ENCODE measurements around the gene ARSG.
"Not testable (repeated sequence)": the region's sequence is repeated elsewhere in the genome, so short reads cannot be mapped to it uniquely, and the experiment has no call there.

The ARSG gene

GRCh38 chr17:68307443-68307842, 16.1 kb downstream of the ARSG start:
- DNase-seq = no peak

- DNase-seq = not testable (repeated sequence)
Measured at GRCh38 chr17:68308486-68308885, 17.2 kb downstream of the ARSG start.

DNA sequence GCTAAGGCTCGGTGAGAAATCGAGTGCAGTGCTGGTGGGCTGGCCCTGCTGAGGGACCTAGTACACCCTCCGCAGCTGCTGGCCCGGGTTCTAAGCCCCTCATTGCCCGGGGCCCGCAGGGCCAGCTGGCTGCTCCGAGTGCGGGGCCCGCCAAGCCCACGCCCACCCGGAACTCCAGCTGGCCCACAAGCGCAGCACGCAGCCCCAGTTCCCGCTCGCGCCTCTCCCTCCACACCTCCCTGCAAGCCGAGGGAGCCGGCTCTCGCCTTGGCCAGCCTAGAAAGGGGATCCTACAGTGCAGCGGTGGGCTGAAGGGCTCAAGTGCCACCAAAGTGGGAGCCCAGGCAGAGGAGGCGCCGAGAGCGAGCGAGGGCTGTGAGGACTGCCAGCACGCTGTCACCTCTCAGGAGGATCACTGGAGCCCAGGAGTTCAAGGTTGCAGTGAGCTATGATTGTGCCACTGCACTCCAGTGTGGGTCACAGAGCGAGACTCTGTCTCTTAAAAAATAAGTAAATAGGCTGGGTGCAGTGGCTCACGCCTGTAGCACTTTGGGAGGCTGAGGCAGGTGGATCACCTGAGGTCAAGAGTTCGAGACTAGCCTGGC, 17.9 kb downstream of the ARSG start:
- not testable (repeated sequence) for DNase-seq

DNA sequence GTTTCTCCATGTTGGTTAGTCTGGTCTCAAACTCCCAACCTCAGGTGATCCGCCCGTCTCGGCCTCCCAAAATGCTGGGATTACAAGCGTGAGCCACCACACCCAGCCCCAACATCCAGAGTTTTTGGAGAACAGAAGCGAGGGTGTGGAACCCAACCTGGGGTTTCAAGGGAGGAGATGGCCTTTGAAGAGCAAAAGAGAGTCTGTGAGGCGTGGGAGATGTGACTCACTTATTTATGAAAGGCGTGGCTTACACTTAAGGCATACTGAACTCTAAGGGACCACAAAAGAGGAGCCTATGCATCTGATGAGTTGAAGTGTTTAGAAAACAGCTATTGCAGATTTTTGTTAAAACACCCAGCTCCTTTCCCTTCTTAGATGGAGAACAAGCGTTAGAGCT, 18.9 kb downstream of the ARSG start:
- DNase-seq = no peak

- no peak for DNase-seq
Measured at GRCh38 chr17:68314916-68315535, 23.7 kb downstream of the ARSG start.

- DNase-seq = no peak
Measured at GRCh38 chr17:68315930-68316329, 24.6 kb downstream of the ARSG start.

GRCh38 chr17:68317458-68317857, 26.2 kb downstream of the ARSG start:
- DNase-seq = no peak

DNA sequence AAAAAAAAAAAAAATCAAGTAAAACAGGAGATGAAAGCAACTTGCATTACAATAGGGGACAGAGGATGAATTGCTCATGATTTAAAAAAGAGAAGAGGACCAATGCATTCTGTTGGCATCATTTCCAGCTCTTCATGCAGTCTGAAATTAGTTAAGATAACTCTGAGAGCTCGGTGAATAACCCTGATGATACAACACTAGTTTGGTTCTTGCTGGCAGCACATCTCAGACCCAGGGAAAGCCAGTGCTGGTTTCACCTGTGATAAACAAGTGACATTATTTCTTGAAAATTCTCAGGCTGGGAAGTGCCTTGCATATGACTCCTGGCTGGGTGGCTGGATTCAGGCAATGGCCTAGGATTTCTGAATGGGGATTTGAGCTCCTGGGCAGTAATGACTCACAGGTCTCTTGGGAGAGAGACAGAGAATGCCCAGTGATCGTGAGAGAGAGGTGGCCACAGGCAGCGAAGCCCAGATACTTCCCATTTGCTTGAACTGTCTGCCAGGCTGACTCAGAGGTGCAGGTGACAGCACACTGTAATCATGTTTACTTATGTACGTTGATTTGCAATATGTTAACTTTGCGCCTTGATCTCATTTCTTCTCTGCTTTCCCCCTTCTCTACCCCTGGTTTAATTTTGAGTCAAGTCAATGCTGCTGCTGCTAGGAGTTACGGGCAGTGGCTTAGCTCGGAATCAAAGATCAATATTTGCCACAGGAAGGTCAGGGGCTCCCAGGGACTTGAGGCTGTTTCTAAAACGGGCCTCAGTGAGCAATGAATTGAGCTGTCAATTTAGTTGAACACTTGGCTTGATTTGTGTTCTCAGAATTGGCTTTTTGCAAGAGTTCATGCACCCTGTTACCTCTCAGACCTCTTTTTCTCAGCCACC, 27.1 kb downstream of the ARSG start:
- DNase-seq = no peak

DNA sequence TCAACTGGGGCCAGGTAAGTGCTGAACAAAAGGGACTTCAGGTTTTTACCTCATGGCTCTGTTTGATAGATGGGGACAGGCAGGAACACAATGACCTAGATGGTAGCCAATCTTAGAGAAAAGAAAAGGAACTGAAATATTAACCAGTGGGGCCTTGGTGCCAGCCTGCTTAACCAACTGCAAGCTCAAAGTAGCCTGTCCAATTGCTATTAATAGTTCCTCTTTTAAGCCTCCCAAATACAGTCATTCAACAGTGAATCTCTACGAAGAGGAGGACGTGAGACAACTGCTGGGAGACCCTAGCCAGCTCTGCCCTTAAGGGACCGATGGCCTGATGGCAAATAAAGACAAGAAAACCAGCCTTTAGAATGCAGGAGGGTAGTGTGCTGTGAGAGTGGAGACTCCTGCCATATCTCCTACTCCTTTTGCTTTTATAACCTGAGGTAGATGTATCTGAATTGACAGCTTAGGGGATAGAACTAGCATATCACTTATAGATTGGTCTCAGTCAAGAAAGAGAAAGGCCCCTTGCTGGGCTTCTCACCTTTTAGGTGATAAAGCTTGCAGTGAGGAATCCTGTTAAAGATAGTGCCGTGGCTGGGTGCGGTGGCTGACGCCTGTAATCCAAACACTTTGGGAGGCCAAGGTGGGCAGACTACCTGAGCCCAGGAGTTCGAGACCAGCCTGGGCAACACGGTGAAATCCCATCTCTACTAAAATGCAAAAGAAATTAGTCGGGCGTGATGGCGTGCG, 28.3 kb downstream of the ARSG start:
- DNase-seq = no peak

- no peak for DNase-seq
Measured at GRCh38 chr17:68320311-68320865, 29.1 kb downstream of the ARSG start.

- DNase-seq = no peak
Measured at GRCh38 chr17:68320943-68321555, 29.8 kb downstream of the ARSG start.

GRCh38 chr17:68321556-68321954, 30.3 kb downstream of the ARSG start:
- DNase-seq = no peak

- DNase-seq = no peak
Measured at GRCh38 chr17:68322630-68323029, 31.3 kb downstream of the ARSG start.

GRCh38 chr17:68324114-68324513, 32.8 kb downstream of the ARSG start:
- no peak for DNase-seq

DNA sequence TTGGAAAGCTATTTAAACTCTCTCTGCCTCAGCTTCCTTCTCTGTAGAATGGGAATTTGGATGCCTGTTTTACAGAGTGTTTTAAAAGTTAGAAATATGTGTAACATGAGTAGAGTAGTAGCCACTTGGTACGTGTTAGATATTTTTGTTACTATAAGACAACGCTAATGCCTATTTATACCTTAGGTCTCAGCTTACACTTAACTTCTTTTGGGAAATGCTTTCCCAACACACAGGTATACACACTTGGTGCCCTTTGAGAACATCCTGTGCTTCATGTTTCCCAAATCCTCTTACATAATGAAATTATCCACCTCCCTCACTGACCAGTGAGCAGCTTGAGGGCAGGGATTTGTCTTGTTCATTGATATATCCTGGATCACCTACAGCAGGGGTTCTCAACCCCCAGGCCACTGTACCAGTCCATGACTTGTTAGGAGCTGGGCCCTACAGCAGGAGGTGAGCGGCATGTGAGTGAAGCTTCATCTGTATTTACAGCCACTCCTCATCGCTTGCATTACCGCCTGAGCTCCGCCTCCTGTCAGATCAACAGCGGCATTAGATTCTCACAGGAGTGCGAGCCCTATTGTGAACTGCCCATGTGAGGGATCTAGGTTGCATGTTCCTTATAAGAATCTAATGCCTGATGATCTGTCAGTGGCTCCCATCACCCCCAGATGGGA, 33.5 kb downstream of the ARSG start:
- no peak for DNase-seq

GRCh38 chr17:68325961-68326360, 34.7 kb downstream of the ARSG start:
- no peak for DNase-seq

GRCh38 chr17:68326681-68327080, 35.4 kb downstream of the ARSG start:
- DNase-seq = no peak

- DNase-seq = no peak
Measured at GRCh38 chr17:68327823-68328557, 36.7 kb downstream of the ARSG start.

GRCh38 chr17:68328676-68329075, 37.4 kb downstream of the ARSG start:
- no peak for DNase-seq

DNA sequence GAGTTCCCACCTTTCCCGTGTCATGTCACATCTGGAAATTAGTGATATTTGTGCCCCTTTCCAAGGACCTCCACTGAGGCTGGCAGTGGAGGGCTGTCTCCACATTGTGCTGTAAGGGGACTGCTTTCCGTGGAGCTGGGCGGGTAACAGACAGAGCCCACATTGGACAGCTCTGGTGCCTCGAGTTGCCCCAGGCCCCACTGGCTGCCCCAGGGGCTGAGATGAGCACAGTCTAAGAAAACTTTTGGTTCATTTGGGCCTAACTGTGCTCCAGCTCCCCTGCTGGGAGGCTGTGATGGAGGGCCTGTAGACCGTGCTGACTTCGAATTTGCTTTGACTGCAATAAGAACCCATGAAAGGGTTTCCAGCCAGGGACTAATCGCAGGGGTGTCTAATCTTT, 38.0 kb downstream of the ARSG start:
- DNase-seq = no peak

- not testable (repeated sequence) for DNase-seq
Measured at GRCh38 chr17:68331932-68332331, 40.6 kb downstream of the ARSG start.
